HG03103 (cell line): Measurements from ENCODE around the gene PRRX1.

Experiments used
- ATAC-seq: cut with Tn5 transposase; IDR thresholded peaks from one replicate; pipeline ENCODE4 v1.9.1; 2021; ENCODE audit warnings: low read depth; ENCODE audit not compliant: unreplicated experiment

PRRX1 gene

GRCh38 chr1:170755795-170756194 is 91.9 kb downstream of the PRRX1 start:
- no peak for ATAC-seq

DNA sequence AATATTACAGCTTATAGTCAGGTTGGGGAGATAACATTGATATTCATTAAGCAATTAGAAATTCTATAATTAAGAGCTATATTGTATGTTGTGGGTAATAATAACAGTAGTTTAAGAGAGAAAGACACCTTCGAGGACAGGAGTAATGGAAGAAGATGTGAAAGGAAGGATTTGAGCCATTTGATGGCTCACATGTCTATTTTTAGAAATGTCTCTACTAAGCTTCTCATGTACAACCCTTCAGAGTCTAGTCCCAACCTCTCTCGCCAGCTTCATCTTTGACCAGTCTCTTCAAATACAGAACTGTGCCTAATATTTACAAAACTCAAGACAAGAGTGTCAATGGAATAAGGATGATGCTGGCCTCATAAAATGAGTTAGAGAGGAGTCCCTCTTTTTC is 95.1 kb downstream of the PRRX1 start:
- ATAC-seq, result no peak

GRCh38 chr1:170765279-170765678 is 101.3 kb downstream of the PRRX1 start:
- no peak for ATAC-seq

DNA sequence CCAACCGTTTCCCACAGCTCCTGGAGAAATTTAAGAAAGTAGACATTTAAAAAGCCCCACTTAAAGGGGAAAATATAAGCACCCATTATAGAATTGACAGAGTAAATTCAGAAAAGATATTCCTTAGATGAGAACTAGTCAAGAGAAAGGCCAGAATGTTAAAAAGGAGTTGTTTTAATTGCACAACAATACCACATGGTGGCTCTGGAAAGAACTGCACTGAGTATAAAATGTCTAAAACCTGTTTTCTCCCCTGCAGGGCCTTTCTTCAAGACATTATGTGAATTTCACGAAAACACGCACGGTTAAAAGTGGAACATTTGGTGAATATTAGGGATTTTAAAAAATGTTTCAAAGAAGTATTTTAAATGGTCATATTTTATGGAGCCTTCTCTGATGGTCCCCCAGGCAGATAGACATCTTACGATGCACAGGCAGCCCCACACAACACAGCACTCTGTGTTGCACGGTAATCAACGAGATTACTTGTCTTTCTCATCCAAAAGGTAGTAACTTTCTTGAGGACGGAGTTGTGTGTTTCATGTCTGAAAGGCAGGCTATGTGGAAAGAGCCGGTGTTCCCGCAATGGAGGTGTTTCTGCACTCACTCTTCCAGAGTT is 101.9 kb downstream of the PRRX1 start:
- ATAC-seq, result no peak

- ATAC-seq, result no peak
Observed at GRCh38 chr1:170768929-170769328, 105.0 kb downstream of the PRRX1 start.

GRCh38 chr1:170769691-170770090 is 105.8 kb downstream of the PRRX1 start:
- ATAC-seq, result no peak

DNA sequence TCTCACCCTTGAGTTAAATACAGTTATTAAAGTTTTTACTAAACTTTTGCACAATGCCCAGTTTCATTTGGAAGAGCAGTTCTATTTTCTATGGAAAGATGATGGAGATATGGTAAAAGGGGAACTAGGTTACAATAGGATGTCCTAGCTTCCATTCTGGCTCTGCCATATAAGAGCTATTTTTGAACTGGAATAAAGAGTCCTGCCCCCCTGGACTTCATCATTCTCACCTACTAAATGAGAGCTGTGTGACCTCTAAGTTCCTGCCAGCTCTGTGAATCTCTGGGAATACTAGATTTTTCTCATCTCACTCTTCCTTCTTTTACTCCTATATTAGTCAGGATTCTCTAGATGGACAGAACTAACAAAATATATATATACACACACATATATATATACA is 106.3 kb downstream of the PRRX1 start:
- ATAC-seq, result no peak

DNA sequence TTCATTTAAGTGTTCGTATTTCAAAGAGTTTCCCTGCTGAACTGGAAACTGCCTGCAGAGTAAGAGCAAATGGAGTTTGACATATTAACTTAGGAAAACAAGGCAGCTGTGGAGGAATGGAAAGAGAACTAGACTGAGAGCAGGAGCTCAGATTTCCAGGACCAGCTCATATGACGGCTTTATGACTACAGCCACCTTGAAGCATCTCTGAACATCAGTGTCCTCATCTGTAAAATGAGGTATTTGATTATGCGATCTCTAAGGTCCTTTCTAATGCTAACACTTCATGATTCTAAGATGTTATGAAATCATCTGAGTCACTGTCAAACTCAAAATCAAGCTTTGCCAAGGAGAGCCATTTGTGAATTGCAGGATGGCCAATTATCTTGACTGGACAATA is 112.3 kb downstream of the PRRX1 start:
- ATAC-seq, result no peak

DNA sequence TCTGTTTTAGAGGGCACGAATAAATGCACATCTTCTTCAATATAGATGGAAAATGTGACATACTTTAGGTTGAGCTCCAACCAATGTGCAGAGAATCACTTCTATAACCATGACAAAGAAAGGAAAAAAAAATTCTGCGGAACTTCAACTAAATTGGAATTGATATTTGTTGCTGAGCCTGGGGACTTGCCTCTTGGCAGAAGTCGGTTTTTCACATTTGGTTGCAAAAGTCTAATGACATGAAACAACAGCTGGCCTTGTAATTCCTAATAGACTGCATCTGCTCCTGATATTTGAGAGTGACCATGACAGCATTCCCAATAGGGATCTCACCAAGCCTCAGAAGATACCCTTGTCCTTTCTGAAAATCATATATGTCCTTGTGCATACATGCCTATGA is 112.8 kb downstream of the PRRX1 start:
- ATAC-seq, result no peak
